Gastrocnemius medialis (tissue), 4 donors: Measurements from ENCODE around the gene TALDO1.

Experiments used
- CTCF ChIP-seq, 5 experiments: fragments of 450-650 bp in 3 of 5; fragments of 200-600 bp in 2 of 5; sonication (generic) in 2 of 5; IDR thresholded peaks in 4 of 5; conservative IDR thresholded peaks in 1 of 5; 1 replicate in 4 of 5; 2 replicates in 1 of 5; pipeline ENCODE4 v1.5.1; 2016 to 2019; ENCODE audit warnings: antibody characterized with exemption in 5 of 5, mild to moderate bottlenecking in 3 of 5, moderate library complexity in 3 of 5
- POLR2A ChIP-seq, 2 donors: fragments of 450-650 bp; IDR thresholded peaks; one replicate each; pipeline ENCODE4 v1.6.1; 2017; ENCODE audit warnings: antibody characterized with exemption in 2 of 2, mild to moderate bottlenecking in 2 of 2, moderate library complexity in 2 of 2

- no peak for TF ChIP-seq CTCF (IDR thresholded peaks at IDR 0.05 in 4 of 5, conservative IDR thresholded peaks at IDR 0.05 in 1 of 5)
- no peak for TF ChIP-seq POLR2A (IDR thresholded peaks at IDR 0.05)
These were observed 25.4 kb upstream of the TALDO1 start for GRCh38 chr11:721741-722345.
